GM23338 (cell line): ENCODE measurements around the gene NTN4. TPM values are rescaled to one million over a fixed set of nuclear protein-coding genes. Genes with fewer than 3 reads are reported as not detected.
A peak's percentile ranks its signal among the peaks of the same experiment; 100 is the strongest.

ENCODE experiments used
- ATAC-seq: fragments of 200-7000 bp; cut with Tn5 transposase; 3 replicates; pipeline ENCODE4 v1.9.1; 2020
- DNase-seq: peaks from one replicate; pipeline ENCODE4 v3.0.0-alpha.2; 2015; ENCODE audit warnings: low spot score
- H2AFZ ChIP-seq: fragments of 200-600 bp; sonication (generic); 2 replicates; pipeline ENCODE4 v1.8.0; 2016; ENCODE audit warnings: antibody characterized with exemption, mild to moderate bottlenecking, moderate library complexity
- H3F3A ChIP-seq: fragments of 200-600 bp; sonication (generic); replicated peaks from 2 replicates; pipeline ENCODE4 v1.8.0; 2017; ENCODE audit warnings: antibody characterized with exemption, mixed run types, low read depth
- H3K27ac ChIP-seq: fragments of 200-600 bp; sonication (generic); 2 replicates; pipeline ENCODE4 v1.6.1; 2016; ENCODE audit warnings: low read depth
- H3K27me3 ChIP-seq: fragments of 200-600 bp; sonication (generic); 2 replicates; pipeline ENCODE4 v1.8.0; 2016; ENCODE audit warnings: mild to moderate bottlenecking, mixed run types, moderate library complexity; ENCODE audit not compliant: insufficient read depth
- H3K36me3 ChIP-seq: fragments of 200-600 bp; sonication (generic); 2 replicates; pipeline ENCODE4 v1.8.0; 2016; ENCODE audit warnings: mild to moderate bottlenecking; ENCODE audit not compliant: insufficient read depth
- H3K4me1 ChIP-seq: fragments of 200-600 bp; sonication (generic); 2 replicates; pipeline ENCODE4 v1.8.0; 2016; ENCODE audit warnings: mild to moderate bottlenecking, moderate library complexity; ENCODE audit not compliant: insufficient read depth
- H3K4me2 ChIP-seq: fragments of 200-600 bp; sonication (generic); 2 replicates; pipeline ENCODE4 v1.7.1; 2017; ENCODE audit warnings: mixed run types
- H3K4me3 ChIP-seq: fragments of 200-600 bp; sonication (generic); 2 replicates; pipeline ENCODE4 v1.6.1; 2016; ENCODE audit warnings: mixed run types
- H3K79me2 ChIP-seq: fragments of 200-600 bp; sonication (generic); replicated peaks from 2 replicates; pipeline ENCODE4 v1.8.0; 2017; ENCODE audit warnings: mild to moderate bottlenecking; ENCODE audit not compliant: insufficient read depth
- H3K9me2 ChIP-seq: fragments of 200-600 bp; sonication (generic); 2 replicates; pipeline ENCODE4 v1.8.0; 2017; ENCODE audit not compliant: insufficient read depth
- H4K20me1 ChIP-seq: fragments of 200-600 bp; sonication (generic); replicated peaks from 2 replicates; pipeline ENCODE4 v1.8.0; 2017; ENCODE audit warnings: mild to moderate bottlenecking; ENCODE audit not compliant: insufficient read depth
- H3K27ac Mint-ChIP-seq: 2 replicates; pipeline ENCODE4 v1.8.0; 2020; ENCODE audit warnings: inconsistent platforms, mild to moderate bottlenecking, moderate library complexity, mixed read lengths
- H3K27me3 Mint-ChIP-seq: 3 replicates; pipeline ENCODE4 v1.8.0; 2022; ENCODE audit warnings: low read depth, mild to moderate bottlenecking, moderate library complexity, mixed read lengths, inconsistent platforms; ENCODE audit not compliant: insufficient read depth, poor library complexity
- H3K36me3 Mint-ChIP-seq: 3 replicates; pipeline ENCODE4 v1.8.0; 2021; ENCODE audit warnings: low read depth, mild to moderate bottlenecking, inconsistent platforms, moderate library complexity, mixed read lengths
- H3K4me1 Mint-ChIP-seq: 3 replicates; pipeline ENCODE4 v1.8.0; 2020; ENCODE audit warnings: mild to moderate bottlenecking, inconsistent platforms, mixed read lengths
- H3K4me3 Mint-ChIP-seq: 3 replicates; pipeline ENCODE4 v1.8.0; 2021; ENCODE audit warnings: moderate library complexity, mild to moderate bottlenecking, inconsistent platforms, mixed read lengths
- H3K9me3 Mint-ChIP-seq: 3 replicates; pipeline ENCODE4 v1.8.0; 2020; ENCODE audit warnings: moderate library complexity, mild to moderate bottlenecking, inconsistent platforms, mixed read lengths
- CREB1 ChIP-seq: fragments of 250-450 bp; sonication (Bioruptor Pico); IDR thresholded peaks from 2 replicates; pipeline ENCODE4 v1.5.0; 2020; ENCODE audit warnings: low read depth, mild to moderate bottlenecking, moderate library complexity
- CTCF ChIP-seq, 2 experiments: fragments of 200-600 bp in 1 of 2; sonication (generic) in 1 of 2; conservative IDR thresholded peaks; 2 replicates each; pipeline versions ENCODE4 v1.5.1 to v1.6.1; 2016 to 2017; ENCODE audit warnings: antibody characterized with exemption in 2 of 2, low read depth in 2 of 2, mild to moderate bottlenecking in 2 of 2, moderate library complexity in 1 of 2
- ETS1 ChIP-seq: IDR thresholded peaks from 2 replicates; pipeline ENCODE4 v1.6.1; 2016; ENCODE audit warnings: antibody characterized with exemption
- EZH2 ChIP-seq: fragments of 200-600 bp; sonication (generic); IDR thresholded peaks from one replicate; pipeline ENCODE4 v1.8.0; 2017; ENCODE audit warnings: antibody characterized with exemption, mild to moderate bottlenecking, low read depth; ENCODE audit not compliant: unreplicated experiment
- EZH2phosphoT487 ChIP-seq: fragments of 200-600 bp; sonication (generic); IDR thresholded peaks from one replicate; pipeline ENCODE4 v1.8.1; 2018; ENCODE audit warnings: antibody characterized with exemption; ENCODE audit not compliant: unreplicated experiment
- JUNB ChIP-seq: IDR thresholded peaks from one replicate; pipeline ENCODE4 v1.6.1; 2016; ENCODE audit warnings: antibody characterized with exemption; ENCODE audit not compliant: unreplicated experiment
- NANOG ChIP-seq: IDR thresholded peaks from 2 replicates; pipeline ENCODE4 v1.6.1; 2016; ENCODE audit warnings: antibody characterized with exemption, borderline replicate concordance
- REST ChIP-seq: IDR thresholded peaks from one replicate; pipeline ENCODE4 v1.6.1; 2018; ENCODE audit warnings: antibody characterized with exemption; ENCODE audit not compliant: unreplicated experiment
- STAT1 ChIP-seq: IDR thresholded peaks from one replicate; pipeline ENCODE4 v1.6.1; 2016; ENCODE audit warnings: antibody characterized with exemption; ENCODE audit not compliant: unreplicated experiment
- ZNF114 ChIP-seq: fragments of 250-450 bp; sonication (Bioruptor Pico); IDR thresholded peaks from 2 replicates; pipeline ENCODE4 v1.5.0; 2020; ENCODE audit warnings: mild to moderate bottlenecking, moderate library complexity
- ZNF462 ChIP-seq: fragments of 250-450 bp; sonication (Bioruptor Pico); IDR thresholded peaks from 2 replicates; pipeline ENCODE4 v1.5.0; 2020; ENCODE audit warnings: mild to moderate bottlenecking, moderate library complexity
- polyA plus RNA-seq: library from polyadenylated mRNA; unstranded; fragments of >200 nt; fragmentation: Nextera tagmentation; extraction: Ambion mirVana; gene quantifications from 2 replicates; pipeline ENCODE4 v1.2.1, GENCODE V29; 2016
- total RNA-seq: library from RNA; depleted of rRNA; stranded (reverse); fragments of >200 nt; shearing (Covaris generic); gene quantifications from 2 replicates; pipeline ENCODE4 v1.2.3, GENCODE V29; 2014

The NTN4 gene
- total and polyA plus RNA-seq, 2 experiments from 2014 or later = 1.5 to 3.8 TPM

GRCh38 chr12:95773320-95773719, 17.2 kb downstream of the NTN4 start (continued):
- TF ChIP-seq EZH2phosphoT487 (no peak), CREB1 (CRISPR knock-in tag) (no peak), STAT1 (no peak), JUNB (no peak), REST (no peak), ETS1 (no peak)

- Mint-ChIP-seq H3K36me3 (no peaks in the 10 kb centered on the region), H3K4me1 (peaks cover 7% of the 10 kb centered on the region; the same call in 1 of the 3 replicates), H3K9me3 (no peaks in the 10 kb centered on the region; the same call in 2 of the 3 replicates), H3K27ac (no peak overlapping the region), H3K4me3 (no peak overlapping the region), H3K27me3 (peaks cover 2% of the 10 kb centered on the region)
- peak; percentile 43 for ATAC-seq
- H2AFZ ChIP-seq = no peak overlapping the region
- H4K20me1 ChIP-seq = no peaks in the 10 kb centered on the region
- DNase-seq = peak; percentile 30
- H3K79me2 ChIP-seq = no peaks in the 10 kb centered on the region
- peaks cover 12% of the 10 kb centered on the region; the same call in 1 of the 2 replicates for H3K4me1 ChIP-seq
- no peak overlapping the region for H3K4me2 ChIP-seq
- H3K27ac ChIP-seq = no peak overlapping the region
- no peak for TF ChIP-seq ZNF114
- no peak for TF ChIP-seq ETS1
- no peak for TF ChIP-seq STAT1
- 0 out of 4 replicates have a peak, but pooled peaks of 1 of the 2 experiments have one; percentile 8 for TF ChIP-seq CTCF (conservative IDR thresholded peaks at IDR 0.05; ENCODE audit: low read depth in 2 of 2)
- TF ChIP-seq ZNF462 (CRISPR knock-in tag) = no peak
- no peak for TF ChIP-seq EZH2phosphoT487
- no peak for TF ChIP-seq CREB1 (CRISPR knock-in tag)
- no peak for TF ChIP-seq NANOG
- TF ChIP-seq EZH2 = no peak
- H3K4me3 ChIP-seq = no peak overlapping the region
- no peaks in the 10 kb centered on the region for H3K27me3 ChIP-seq
- H3K9me2 ChIP-seq = no peaks in the 10 kb centered on the region
- H3K36me3 ChIP-seq = no peaks in the 10 kb centered on the region
- H3F3A ChIP-seq = no peaks in the 10 kb centered on the region
These were observed 22.9 kb downstream of the NTN4 start for GRCh38 chr12:95767703-95768102.
